ENCODE measurements around the gene TUBGCP2.

The TUBGCP2 gene

DNA sequence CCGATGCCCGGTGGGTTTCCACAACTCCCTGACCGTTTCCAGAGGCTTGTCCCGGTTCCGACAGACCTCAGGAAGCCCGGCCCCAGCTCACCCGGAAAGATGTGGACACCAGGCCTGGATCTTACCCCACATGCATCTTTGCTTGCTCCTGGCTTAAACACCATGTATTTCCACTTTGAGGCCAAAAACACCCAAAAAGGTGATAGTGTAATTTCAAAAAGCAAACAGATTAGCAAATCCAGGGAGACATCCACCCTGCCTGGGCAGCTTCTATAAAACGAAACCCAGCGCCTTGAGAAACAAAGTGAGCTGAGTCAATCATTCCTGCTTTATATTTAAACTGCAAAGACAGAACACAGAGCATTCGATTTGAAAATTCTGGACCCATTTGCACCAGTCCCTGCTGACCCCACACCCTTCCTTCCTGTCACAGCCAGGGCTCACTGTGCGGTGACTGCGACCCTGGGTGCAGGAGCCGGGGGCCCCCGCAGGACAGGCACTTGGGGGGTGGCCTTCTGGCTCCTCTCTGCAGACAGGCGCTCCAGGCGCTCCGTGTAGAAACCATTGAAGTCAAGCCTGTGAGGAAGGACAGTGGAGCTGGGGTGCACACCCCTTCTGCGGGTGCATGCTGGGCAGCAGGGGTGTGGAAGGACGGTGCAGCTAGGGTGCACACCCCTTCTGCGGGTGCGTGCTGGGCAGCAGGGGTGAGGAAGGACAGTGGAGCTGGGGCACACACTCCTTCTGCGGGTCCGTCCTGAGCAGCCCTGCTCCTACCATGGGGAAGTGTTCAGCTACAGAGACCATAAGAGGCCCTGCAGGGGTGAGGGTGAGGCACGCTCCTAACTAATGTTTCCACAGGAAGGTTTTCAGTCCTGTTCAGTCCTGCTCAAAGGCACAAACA, 29.1 kb downstream of the TUBGCP2 start:
- no peaks in the 10 kb centered on the region; the same call in 1 of the 2 replicates for H3K36me3 ChIP-seq (ENCODE audit: insufficient read depth, low read length)
- TF ChIP-seq EZH2 (IDR thresholded peaks at IDR 0.05) (no peak), POLR2AphosphoS5 (IDR thresholded peaks at IDR 0.05; ENCODE audit: borderline replicate concordance, low read depth, low read length) (no peak), FOXP2 (optimal IDR thresholded peaks at IDR 0.05; ENCODE audit: control extremely low read depth, extremely low read length, insufficient read depth) (no peak)
- DNase-seq (ENCODE audit: low read depth, low spot score) = no peak
- no peak overlapping the region for H3K27ac ChIP-seq
- no peak overlapping the region for H3K9ac ChIP-seq (ENCODE audit: insufficient read length)
- no peaks in the 10 kb centered on the region for H3K9me3 ChIP-seq (ENCODE audit: low read depth, low read length)
- H3K4me3 ChIP-seq = no peak overlapping the region

DNA sequence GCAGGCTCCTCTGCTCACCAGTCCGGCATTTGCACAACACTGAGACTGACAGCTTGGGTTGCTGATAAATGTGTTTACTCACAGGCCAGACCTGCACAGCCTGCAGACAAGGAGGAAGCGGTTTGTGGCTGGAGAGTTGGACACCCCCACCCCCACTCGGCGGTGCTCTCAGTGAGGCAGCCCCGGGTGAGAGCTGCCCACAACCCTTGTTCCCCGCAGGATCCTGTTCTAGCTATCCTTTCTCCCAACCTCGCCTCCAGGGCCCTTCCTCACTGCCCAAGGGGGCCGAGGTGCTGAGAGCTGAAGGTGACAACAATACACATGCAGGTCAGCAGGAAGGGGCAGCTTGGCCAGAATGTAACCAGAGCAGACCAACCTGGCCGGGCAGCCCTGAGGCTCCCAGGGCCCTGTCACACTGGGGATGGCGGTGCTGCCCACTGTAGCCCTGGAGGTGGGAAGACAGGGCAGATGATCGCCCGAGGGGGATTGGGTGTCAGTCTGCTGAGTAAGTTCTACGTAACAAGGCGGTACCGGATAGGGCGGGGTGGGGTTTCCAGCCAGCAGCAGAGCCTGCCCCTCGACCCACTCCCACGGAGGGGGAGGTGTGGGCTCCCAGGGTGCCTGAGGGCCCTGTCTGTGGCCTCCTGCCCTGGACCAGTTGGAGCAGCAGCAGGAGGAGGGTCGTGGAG, 30.0 kb downstream of the TUBGCP2 start:
- TF ChIP-seq FOXP2 (optimal IDR thresholded peaks at IDR 0.05; ENCODE audit: control extremely low read depth, extremely low read length, insufficient read depth) (no peak), EZH2 (IDR thresholded peaks at IDR 0.05) (no peak), POLR2AphosphoS5 (IDR thresholded peaks at IDR 0.05; ENCODE audit: borderline replicate concordance, low read depth, low read length) (no peak)
- H3K4me3 ChIP-seq = no peak overlapping the region
- no peak for DNase-seq (ENCODE audit: low read depth, low spot score)
- H3K9ac ChIP-seq (ENCODE audit: insufficient read length) = no peak overlapping the region
- no peaks in the 10 kb centered on the region; the same call in 1 of the 2 replicates for H3K36me3 ChIP-seq (ENCODE audit: insufficient read depth, low read length)
- H3K27ac ChIP-seq = no peak overlapping the region
- H3K9me3 ChIP-seq (ENCODE audit: low read depth, low read length) = no peaks in the 10 kb centered on the region

DNA sequence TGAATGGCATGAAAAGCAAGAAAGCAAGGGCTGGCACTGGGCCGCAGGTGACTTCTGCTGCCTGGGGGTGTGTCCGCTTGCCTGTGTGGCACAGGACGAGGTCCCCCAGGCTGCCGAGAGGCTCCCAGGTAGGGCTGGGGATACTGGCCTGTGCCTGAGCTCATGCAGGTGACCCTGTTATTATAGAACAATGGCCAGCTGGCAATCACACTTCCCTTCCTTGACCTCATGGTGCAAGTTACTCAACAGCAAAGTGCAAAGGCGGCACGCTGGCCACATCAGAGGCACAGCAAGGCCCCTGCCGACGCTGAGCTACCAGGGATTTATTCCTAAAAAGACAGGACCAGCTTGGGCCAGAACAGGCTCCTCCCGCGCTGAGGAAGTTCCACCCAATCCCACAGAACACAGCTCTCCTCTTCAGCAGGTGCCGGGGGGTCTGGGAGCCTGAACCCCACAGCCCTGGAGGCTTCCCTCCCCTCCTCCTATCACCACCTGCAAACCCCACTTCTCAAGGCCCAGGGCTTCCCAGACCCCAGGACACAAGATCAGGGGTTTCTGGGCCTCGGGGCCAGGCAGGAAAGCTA, 30.6 kb downstream of the TUBGCP2 start:
- Histone ChIP-seq H3K9me3 (ENCODE audit: low read depth, low read length) (no peaks in the 10 kb centered on the region), H3K4me3 (no peak overlapping the region), H3K36me3 (ENCODE audit: insufficient read depth, low read length) (no peaks in the 10 kb centered on the region), H3K27ac (no peak overlapping the region), H3K9ac (ENCODE audit: insufficient read length) (no peak overlapping the region)
- no peak for DNase-seq (ENCODE audit: low read depth, low spot score)
- TF ChIP-seq POLR2AphosphoS5 (IDR thresholded peaks at IDR 0.05; ENCODE audit: borderline replicate concordance, low read depth, low read length) = no peak
- TF ChIP-seq FOXP2 (optimal IDR thresholded peaks at IDR 0.05; ENCODE audit: control extremely low read depth, extremely low read length, insufficient read depth) = no peak
- no peak for TF ChIP-seq EZH2 (IDR thresholded peaks at IDR 0.05)

DNA sequence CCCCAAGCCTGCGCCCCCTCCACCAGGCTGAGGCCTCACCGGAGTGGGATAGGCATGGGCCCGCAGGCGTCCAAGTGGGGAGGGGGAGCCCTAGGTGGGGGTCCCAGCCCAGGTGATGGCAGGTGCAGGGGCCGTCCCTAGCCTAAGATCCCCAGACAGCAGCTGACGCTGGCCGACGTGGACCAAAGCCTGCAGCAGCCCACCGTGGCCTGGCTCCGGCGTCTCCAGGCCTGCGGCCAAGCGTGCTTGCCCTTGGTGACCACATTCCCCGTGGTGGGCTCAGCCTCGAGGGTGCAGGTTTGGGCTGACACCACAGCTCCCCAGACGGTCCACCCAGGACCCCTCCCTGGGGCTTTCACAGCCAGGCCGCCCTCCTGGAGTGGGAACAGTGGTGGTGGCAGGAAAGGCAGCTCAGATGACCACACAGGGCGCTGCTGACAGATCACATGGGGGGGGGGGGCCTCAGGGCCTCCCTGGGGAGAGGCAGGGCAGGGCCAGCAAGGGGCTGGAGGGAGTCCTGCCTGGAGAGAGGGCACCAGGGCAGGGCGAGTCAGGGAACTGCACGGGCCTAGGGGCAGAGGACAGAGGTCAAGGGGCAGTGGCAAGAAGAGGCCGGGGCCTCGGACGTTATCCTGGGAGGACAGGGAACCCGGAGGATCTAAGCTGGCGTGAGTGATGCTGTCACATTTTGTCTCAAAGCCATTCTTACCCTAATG, 31.2 kb downstream of the TUBGCP2 start:
- Histone ChIP-seq H3K9me3 (ENCODE audit: low read depth, low read length) (no peaks in the 10 kb centered on the region), H3K36me3 (ENCODE audit: insufficient read depth, low read length) (no peaks in the 10 kb centered on the region), H3K27ac (no peak overlapping the region), H3K4me3 (no peak overlapping the region), H3K9ac (ENCODE audit: insufficient read length) (no peak overlapping the region)
- no peak for DNase-seq (ENCODE audit: low read depth, low spot score)
- TF ChIP-seq POLR2AphosphoS5 (IDR thresholded peaks at IDR 0.05; ENCODE audit: borderline replicate concordance, low read depth, low read length) (no peak), EZH2 (IDR thresholded peaks at IDR 0.05) (no peak), FOXP2 (optimal IDR thresholded peaks at IDR 0.05; ENCODE audit: control extremely low read depth, extremely low read length, insufficient read depth) (no peak)

DNA sequence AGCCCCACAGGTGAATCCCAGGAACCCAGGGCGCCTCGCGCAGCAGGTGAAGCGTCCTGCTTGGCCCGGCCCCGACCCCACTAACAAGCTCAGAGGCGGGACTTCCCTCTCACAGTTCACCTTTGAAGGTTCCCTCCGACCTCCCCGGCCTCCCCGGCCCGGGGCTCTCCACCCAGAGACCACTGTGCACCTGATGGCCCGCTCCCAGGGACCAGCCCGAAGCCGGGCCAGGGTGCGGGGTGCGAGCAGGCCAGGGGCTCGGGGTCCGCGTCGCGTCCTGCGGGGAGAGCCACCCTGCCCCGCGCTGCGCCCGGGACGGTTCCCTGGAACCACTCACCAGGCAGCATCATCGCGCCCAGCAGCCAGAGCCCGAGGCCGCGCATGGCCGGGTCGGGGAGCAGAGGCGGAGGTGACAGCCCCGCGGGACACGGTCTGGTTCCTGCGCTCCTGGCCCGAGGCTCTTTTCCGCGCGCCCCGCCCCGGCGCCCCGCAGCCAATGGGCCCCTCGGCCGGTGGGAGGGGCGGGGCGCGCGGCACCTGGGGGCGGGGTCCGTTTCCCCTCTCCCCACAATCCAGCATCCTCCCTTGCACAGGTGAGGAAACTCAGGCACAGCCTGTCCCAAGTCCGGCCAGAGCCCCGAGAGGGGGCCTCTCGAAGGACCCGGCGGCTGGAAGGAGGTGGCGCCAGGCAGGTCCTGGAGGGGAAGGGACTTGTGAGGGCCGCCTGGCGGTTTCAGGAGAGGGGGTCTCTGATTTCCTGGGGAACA, 32.1 kb downstream of the TUBGCP2 start, which contains the start of gene ADAM8:
TSS of gene ADAM8 (minus strand) at position 434 of the 767 bp plus-strand sequence. CDS start at position 383, 51 bp downstream.
- no peak within 1 kb of the TSS for H3K27ac ChIP-seq
- no peaks in the 10 kb centered on the region for H3K36me3 ChIP-seq (ENCODE audit: insufficient read depth, low read length)
- TF ChIP-seq EZH2 (IDR thresholded peaks at IDR 0.05) (no peak), FOXP2 (optimal IDR thresholded peaks at IDR 0.05; ENCODE audit: control extremely low read depth, extremely low read length, insufficient read depth) (no peak), POLR2AphosphoS5 (IDR thresholded peaks at IDR 0.05; ENCODE audit: borderline replicate concordance, low read depth, low read length) (no peak)
- no peak within 1 kb of the TSS for H3K4me3 ChIP-seq
- DNase-seq (ENCODE audit: low read depth, low spot score) = no peak
- H3K9ac ChIP-seq (ENCODE audit: insufficient read length) = no peak within 1 kb of the TSS
- H3K9me3 ChIP-seq (ENCODE audit: low read depth, low read length) = no peaks in the 10 kb centered on the region

DNA sequence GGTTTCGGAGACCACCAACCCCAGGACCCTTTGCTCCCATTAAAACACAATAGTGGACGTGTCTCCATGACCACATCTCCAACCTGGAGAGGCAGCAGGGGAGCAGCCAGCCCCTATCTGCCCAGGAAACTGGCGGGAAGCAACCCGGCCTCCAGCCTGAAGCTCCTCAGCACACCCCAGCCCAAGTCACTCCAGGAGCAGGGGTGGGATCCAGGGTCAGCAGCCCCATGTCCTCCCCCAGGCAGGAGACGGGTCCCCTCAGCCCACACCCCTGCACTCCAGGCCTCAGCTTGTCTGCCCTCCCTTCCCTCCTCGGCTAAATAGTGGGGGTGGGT, 32.6 kb downstream of the TUBGCP2 start:
- Histone ChIP-seq H3K4me3 (no peak overlapping the region), H3K36me3 (ENCODE audit: insufficient read depth, low read length) (no peaks in the 10 kb centered on the region), H3K27ac (no peak overlapping the region), H3K9me3 (ENCODE audit: low read depth, low read length) (no peaks in the 10 kb centered on the region), H3K9ac (ENCODE audit: insufficient read length) (no peak overlapping the region)
- TF ChIP-seq EZH2 (IDR thresholded peaks at IDR 0.05) (no peak), POLR2AphosphoS5 (IDR thresholded peaks at IDR 0.05; ENCODE audit: borderline replicate concordance, low read depth, low read length) (no peak)
- DNase-seq (ENCODE audit: low read depth, low spot score) = no peak

DNA sequence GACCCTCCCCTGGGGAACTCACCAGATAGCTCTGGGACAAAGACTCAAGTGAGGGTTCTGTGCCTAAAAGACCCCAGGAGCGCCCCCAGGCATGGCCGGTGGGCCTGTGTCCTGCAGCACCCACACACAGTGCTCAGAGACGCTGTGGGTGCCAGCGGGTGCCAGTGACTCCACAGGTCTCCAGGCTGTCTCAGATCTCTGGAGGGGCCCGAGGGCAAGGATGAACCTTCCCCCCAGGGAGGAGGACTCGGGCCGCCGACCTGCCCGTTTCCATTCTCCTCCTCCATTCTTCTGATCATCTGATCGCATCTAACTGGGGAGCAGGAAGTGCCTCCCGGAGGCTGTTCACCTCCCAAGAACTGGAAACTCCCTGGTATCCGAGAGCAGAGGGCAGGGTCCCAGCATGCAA, 33.0 kb downstream of the TUBGCP2 start:
- no peaks in the 10 kb centered on the region for H3K36me3 ChIP-seq (ENCODE audit: insufficient read depth, low read length)
- TF ChIP-seq EZH2 (IDR thresholded peaks at IDR 0.05) = no peak
- no peak for TF ChIP-seq POLR2AphosphoS5 (IDR thresholded peaks at IDR 0.05; ENCODE audit: borderline replicate concordance, low read depth, low read length)
- TF ChIP-seq FOXP2 (optimal IDR thresholded peaks at IDR 0.05; ENCODE audit: control extremely low read depth, extremely low read length, insufficient read depth) = no peak
- no peak overlapping the region for H3K27ac ChIP-seq
- H3K9me3 ChIP-seq (ENCODE audit: low read depth, low read length) = no peaks in the 10 kb centered on the region
- no peak for DNase-seq (ENCODE audit: low read depth, low spot score)
- H3K4me3 ChIP-seq = no peak overlapping the region
- no peak overlapping the region for H3K9ac ChIP-seq (ENCODE audit: insufficient read length)

All from SK-N-MC (cell line).